H4 (cell line): ENCODE data around the gene MRPL9. TPM values are rescaled to one million over a fixed set of nuclear protein-coding genes. Genes with fewer than 3 reads are reported as not detected.

Experiments
- DNase-seq: peaks from one replicate; pipeline ENCODE4 v3.0.0-alpha.2; 2015; ENCODE audit warnings: low spot score
- total RNA-seq: library from RNA; depleted of rRNA; stranded (reverse); fragments of >200 nt; shearing (Covaris generic); gene quantifications from 2 replicates; pipeline ENCODE4 v1.2.3, GENCODE V29; 2014; rRNA removed

MRPL9 gene
- total RNA-seq: 74.8 and 88.5 TPM in 2 replicates

- peak; percentile 58 for DNase-seq
Measured at GRCh38 chr1:151762941-151763921, at the start of gene MRPL9. TSS of gene MRPL9 (minus strand) at chr1:151763496. CDS start at chr1:151763479, 17 bp downstream.

- DNase-seq: no peak
Measured at GRCh38 chr1:151811181-151811580, 47.9 kb upstream of the MRPL9 start.

- DNase-seq: no peak
Measured at GRCh38 chr1:151809985-151810556, 46.8 kb upstream of the MRPL9 start.

GRCh38 chr1:151809290-151809984, 46.1 kb upstream of the MRPL9 start:
- no peak for DNase-seq

- no peak for DNase-seq
Measured at GRCh38 chr1:151807766-151808165, 44.5 kb upstream of the MRPL9 start.

DNA sequence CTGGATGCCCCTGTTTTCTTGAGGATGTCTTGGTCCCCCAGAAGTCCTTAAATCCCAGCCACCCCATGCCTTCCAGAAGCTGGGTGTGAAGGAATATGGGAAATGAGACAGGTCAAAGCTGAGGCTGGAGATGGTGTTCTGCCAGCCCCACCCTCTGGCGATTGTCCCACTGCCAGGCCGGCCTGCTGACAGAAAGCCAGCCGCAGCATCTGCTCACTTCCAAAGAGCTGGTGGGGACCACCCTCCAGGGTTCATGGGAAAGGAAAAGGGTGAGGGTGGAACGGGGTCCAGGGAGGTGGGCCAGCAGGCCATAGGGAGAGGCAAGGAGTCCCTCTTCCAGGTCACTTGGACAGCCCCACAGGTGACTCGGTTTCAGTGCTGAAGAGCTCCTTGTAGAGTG, 43.8 kb upstream of the MRPL9 start:
- no peak for DNase-seq

GRCh38 chr1:151806170-151806569, 42.9 kb upstream of the MRPL9 start:
- DNase-seq: no peak

- no peak for DNase-seq
Measured at GRCh38 chr1:151805066-151805820, 41.9 kb upstream of the MRPL9 start, which contains the start of gene LINGO4. TSS of gene LINGO4 (minus strand) at chr1:151805419. CDS start at chr1:151802704, 2,715 bp downstream.

- no peak for DNase-seq
Measured at GRCh38 chr1:151803915-151804314, 40.6 kb upstream of the MRPL9 start.

- no peak for DNase-seq
Measured at GRCh38 chr1:151803164-151803563, 39.9 kb upstream of the MRPL9 start.

- DNase-seq: no peak
Measured at GRCh38 chr1:151802372-151802771, 39.1 kb upstream of the MRPL9 start.

DNA sequence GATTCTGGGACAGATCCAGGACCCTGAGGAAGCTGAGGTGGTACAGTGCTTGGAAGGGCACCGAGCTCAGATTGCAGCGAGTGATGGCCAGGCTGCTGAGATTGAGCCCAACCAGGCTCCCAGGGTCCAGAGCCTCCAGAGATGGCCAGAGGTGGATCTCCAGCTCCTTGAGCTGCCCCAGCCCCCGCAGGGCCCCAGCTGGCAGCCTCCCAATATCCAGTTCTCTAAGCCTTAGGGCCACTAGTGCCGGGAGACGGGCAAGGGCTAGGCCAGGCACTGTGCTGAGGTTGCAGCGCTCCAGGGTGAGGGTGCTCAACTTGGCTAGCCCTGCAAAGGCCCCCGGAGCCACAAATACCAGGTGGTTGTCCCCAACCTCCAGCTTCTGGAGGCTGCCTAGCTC, 38.5 kb upstream of the MRPL9 start:
- DNase-seq: no peak

GRCh38 chr1:151801310-151801820, 38.1 kb upstream of the MRPL9 start:
- no peak for DNase-seq

GRCh38 chr1:151800830-151801229, 37.5 kb upstream of the MRPL9 start:
- no peak for DNase-seq

DNA sequence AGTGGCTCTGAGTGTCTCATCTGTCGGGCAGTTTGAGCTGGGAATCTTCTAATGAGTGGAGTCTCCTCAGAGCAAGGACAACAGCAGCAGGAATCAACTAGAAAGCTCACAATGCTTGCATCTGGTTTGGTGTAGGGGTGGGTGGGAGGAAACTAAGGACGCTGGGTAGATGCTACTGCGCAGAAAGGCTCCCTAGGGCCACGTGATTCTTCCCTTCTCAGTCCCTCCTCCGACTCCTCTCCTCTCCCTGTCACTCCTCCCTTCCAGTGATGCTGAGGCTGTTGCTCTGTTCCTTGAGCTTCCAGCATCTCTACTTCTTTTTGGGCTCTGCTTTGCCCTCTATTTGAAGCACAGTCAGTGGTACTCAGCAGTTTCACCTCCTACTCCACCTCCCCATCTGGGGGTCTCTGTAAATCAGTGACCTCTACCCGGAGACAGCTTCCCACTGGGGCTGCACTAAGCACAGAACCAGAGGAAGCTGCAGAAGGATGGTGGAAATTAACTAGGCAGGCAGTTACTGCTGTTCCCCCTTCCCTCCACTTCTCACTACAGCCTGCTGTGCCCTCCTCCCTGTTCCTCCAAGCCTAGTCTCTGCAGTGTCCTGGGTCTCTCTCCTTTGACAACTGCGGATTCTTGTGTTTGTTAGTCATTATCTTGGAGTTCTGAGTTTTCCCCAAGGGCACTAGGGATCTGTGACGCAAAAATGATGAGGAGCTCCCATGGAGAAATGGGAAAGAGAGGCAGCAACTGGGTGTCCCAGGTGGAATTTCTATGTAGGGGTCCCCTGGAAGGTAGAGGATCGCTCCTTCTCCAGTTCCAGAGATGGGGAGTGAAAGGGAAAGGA, 36.1 kb upstream of the MRPL9 start:
- DNase-seq: no peak

DNA sequence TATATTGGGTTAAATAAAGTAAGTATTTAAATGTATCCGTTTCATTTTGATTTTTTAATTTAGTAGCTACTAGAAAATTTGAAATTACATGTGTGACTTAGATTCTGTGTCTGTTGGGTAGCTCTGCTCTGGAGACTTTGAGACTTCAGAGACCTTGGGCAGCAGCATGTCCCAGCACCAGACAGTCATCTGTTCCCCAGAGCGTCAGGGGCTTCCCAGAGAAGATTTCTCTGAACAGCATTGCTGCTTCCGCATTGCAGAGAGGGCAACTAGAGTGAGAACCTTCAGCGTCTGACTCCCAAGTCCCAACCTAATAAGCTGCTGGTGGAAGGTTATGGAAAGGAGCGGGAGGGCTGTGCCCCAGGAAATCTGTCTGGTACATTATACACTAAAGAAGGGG, 35.3 kb upstream of the MRPL9 start:
- DNase-seq: no peak

GRCh38 chr1:151790940-151791651, 27.8 kb upstream of the MRPL9 start:
- DNase-seq: no peak

DNA sequence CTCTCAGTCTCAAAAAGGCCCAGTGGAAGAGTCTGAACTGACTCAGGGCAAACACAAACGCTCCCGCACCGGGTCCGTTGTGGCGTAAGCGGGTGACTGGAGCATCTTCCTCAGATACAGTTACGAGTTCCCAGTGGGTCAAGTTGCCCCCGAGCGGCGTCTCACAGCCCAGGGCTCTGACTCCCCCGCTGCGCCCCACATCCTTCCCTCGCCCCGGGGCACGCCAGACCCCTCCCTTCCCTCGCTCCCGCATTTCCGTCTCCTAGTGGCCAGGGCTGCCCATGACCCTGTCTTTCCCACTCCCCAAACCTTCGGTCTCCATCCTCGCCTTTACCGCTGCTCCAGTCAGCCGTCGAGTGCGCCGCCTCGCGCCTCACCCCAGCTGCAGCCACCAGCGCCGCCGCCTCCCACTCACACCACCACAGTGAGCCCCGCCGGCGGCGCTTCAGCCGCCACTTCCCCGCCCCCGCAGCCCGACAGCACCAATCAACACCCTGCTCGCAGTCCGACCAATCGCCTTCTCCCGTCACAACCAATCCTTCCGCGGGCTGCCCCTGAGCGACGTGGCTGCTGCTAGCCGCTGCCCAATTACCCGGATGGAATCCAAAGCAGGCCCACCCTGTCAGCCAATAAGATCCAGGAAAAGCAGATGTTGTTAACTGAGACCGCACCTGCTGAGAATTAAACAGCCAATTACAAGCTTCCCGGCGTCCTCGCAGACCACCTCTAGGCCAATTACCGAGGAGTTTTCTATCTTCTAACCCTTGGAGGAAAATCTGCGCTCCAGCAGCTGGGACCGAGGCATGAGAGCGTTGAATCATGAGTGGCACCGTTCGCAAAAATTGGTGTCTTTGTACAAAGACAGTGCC, 27.0 kb upstream of the MRPL9 start, which contains the start of gene TDRKH:
Gene TDRKH (minus strand): TSS at position 430 of the 869 bp plus-strand sequence. CDS start 7,478 bp downstream, outside the sequence.
- peak; percentile 99 for DNase-seq

DNA sequence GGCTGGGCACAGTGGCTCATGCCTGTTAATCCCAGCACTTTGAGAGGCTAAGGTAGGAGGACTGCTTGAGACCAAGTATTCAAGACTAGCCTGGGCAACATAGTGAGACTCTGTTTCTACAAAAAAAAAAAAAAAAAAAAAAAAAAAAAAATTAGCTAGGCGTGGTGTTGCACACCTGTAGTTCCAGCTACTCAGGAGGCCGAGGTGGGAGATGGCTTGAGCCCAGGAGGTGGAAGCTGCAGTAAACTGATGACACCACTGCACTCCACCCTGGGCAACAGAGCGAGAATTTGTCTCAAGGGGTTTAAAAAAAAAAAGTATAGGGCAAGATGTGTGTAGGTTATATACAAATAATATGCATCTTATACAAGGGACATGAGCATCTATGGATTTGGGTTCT, 24.4 kb upstream of the MRPL9 start:
- DNase-seq: no peak
